NOMO-1 treated with DMSO at 0.1 percent for 48 hours (cell line): ENCODE results near the gene SARDH.
"Not testable (repeated sequence)": the region's sequence is repeated elsewhere in the genome, so short reads cannot be mapped to it uniquely, and the experiment has no call there.

Source experiments
- DNase-seq: peaks from one replicate; lab custom pipeline; 2025; ENCODE audit not compliant: unreplicated experiment; lab: John Stamatoyannopoulos, UW

The SARDH gene

DNA sequence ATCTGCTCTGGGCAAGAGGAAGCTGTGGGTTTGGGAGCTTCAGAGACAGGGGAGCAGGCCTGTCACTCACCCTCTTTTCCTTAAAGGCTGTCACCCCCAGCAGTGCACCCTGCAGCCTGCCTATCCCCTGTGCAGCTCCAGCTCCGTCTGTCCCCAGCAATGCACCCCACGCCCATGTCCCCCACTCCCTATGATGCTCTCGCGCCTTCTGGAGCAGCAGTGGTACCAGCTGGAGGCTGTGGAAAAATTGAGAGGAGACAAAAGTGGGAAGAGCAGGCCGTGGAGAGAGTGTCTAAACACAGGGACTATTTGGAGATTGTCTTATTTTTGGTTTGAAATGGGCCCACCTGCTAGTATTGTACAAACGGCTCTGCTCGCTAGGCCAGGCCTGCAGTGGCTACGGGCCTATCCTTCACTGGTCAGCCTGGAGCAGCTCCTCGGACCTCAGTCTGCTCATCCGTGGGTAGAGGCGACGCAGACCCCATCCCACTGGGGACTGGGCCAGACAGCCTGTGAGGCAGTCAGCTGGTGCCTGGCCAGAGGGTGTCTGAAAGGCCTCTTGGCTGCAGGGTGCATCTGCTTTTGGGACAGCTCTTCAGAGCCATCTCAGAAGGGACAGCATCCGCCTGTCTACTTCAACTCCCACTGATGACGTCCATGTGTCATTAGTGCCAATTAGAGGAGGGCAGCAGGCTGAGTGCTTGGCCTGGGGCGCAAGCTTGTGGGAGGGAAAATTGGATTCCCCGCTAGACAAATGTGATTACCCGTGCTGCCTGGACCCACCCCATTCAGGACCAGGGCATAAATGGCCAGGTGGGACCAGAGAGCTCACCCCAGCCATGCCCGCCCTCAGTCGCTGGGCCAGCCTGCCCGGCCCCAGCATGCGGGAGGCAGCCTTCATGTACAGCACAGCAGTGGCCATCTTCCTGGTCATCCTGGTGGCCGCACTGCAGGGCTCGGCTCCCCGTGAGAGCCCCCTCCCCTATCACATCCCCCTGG, 102.3 kb downstream of the SARDH start, which contains the start of gene DBH:
Gene DBH, plus strand, starts transcription at position 831 of the 999 bp plus-strand sequence. Its CDS starts 9 bp downstream, at position 840.
- no peak for DNase-seq

DNA sequence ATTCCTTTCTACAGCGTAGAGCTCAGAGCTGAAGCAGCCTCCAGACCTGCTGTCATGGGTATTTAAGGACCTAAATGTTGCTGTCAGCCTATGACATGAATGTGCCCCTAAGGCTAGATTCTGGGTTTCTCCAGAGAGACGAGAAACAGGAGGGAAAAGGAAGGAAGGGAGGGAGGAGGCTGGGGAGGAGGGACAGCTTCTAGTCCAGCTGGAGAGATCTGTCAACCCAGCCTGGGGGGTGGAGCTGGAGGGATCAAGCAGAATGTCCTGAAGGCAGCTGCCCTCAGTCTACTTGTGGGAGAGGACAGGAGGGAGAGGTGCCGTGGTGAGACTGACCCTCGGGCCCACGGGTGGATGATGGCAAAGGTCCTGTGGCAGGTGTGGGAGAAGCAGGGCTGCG, 103.1 kb downstream of the SARDH start:
- DNase-seq: no peak

DNA sequence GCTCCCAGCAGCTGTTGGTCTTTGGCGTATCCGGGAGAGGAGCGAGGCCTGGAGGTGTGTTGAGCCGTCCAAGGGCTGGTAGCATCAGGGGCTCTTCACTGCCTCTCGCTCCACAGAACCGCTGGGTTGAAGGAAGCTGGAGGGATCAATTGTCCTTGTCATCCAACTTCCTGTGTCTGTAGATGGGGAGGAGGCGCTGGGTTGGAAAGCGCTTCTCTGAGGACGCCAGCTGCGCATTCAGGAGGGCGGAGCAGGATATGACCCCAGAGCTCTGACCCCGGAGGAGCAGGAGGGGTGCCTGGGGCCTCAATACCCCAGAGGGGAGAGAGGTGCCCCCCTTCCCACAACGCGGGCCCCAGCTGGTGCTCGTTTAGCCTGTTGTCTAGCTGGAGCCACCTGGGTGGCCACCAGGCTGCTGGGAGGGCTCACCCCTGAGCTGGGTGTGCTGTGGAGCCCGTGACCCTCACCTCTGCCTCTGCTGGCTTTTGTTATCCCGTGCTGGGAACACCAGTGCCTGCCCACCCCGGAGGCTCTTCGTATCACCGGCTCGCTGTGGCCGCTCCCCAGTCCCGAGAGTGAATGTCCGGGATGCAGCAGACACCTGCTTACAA, 104.0 kb downstream of the SARDH start:
- no peak for DNase-seq

DNA sequence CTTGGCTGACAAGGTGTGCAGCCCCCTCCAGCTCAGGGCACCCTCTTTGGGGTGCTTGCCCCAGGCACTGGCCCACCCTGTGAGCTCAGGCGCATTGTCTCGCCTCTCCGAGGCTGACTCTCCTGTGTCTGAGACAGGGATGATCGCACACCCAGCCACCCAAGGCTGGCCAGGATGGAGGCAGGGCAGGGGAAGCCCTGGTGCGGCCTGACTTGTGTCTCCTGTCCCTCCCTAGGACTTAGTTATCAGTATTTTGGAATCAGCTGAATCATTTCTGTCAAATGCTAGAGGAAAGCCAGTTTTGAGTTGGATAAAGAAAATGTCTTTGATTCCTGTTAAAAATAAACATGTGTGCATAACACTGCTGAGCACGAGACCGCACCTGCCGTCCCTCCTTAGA, 104.5 kb downstream of the SARDH start:
- DNase-seq: no peak

DNA sequence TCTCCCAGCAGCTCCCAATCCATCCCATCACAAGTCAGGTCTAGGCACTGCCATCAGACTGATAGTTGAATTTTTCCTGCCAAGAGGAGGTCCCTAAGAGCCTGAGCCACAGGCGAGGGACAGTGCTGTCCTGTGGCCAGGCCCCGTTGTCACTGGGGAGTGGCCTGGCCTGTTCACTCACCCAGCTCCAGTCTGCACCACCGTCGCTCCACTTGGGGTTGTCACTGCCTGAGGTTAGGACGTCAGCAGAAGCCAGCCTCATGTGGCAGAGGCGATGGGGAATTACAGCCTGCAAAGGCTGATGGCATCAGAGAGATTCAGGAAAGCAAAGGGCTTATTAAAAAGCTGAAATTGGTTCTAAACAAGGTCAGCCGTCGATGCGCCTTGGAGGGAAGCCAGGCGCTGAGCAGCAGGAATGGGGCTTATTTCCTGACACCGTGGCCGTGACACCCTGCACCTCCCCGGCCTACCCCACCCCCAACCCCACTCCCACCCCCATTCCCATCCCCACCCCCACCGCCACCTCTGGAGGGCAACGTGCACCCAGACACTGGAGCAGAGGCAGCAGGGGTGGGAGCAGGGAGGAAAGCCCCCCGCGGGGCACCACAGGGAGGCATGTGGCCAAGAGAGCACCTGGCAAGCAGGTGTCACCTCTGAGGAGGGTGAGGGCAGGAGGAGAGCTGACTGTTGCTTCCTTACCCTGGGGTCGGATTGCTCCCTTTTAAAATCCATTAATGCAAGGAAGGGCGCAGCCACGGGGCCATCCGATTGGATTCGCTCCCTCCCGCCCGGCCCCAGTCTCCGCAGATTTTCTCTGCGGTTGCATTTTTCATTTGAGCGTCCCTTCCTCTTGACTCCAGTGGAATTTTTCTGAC, 105.1 kb downstream of the SARDH start:
- no peak for DNase-seq

DNA sequence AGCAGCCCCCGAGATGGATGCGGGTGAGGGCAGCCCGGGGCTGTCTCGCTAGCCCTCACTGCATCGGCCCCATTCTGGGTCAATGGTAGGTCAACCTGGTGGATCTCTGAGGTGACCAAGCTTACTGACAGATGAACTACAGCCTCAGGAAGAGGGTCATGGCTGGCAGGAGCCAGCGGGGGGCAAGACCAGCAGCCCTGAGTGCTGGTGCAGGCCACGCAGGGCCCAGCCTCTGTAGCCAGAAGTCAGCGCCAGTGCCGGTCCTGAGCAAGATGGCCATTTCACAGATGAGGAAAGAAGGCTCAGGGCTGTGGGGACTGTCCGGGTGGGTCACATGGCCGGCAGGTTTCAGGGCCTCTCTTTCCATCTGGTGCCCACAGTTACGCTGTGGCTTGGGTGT, 107.0 kb downstream of the SARDH start:
- DNase-seq: no peak

DNA sequence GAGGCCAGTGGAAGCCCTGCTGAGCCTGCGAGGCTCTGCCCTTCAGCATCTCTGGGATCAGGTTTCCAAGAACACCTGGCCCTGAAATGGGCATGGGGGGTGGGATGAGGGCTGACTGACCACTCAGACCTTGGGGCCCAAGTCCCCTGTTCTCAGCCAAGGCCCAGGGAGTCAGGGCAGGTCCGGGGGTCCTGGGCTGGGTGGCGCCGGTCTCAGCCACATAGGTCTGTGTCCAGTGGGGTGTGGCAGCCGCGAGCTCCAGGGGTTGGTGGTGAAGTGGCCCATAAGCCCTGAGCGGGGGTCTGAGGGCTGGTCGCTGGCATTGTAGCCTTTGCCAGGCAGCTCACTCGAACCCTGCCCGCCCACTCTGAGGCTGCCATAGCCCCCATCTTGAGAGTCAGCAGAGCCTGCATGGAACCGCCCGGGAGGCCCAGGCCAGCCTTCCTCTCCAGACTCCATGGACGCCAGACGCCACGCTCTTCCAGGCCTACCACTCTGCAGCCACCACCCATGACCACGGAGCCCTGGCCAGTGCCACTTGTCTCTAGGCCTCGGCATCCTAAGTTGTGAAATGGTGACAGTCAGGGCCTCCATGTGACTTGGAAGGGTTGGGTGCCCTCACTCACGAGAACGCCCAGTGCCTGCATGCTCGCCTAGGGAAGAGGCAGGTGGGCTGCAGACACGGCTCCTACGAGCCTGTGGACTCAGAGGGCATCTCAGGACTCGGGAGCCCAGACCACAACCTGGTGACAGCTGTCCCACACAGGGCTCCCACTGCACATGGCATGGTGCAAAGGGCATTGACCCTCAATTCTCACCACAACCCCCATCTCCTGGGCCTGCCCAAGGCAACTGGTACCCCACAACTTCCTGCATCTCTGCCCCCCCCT, 108.7 kb downstream of the SARDH start:
- no peak for DNase-seq

DNA sequence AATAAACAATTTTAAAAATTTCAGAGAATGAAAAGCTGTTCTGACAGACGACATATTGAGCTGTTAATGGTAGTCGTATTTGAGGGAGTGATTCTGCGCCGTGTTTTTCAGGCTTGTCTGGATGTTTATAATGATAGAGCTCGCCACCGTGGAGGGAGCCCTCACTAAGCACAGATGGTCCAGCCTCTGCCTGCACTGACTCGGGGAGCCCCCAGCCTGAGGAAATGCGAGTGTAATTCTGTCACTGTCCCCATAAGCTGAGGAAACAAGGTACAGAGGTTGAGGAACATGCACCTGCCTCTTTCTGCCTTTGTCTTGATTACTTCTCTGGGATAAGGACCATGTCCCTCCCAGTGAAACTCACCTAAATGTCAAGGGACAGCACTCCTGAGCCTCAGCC, 109.4 kb downstream of the SARDH start:
- DNase-seq: no peak

DNA sequence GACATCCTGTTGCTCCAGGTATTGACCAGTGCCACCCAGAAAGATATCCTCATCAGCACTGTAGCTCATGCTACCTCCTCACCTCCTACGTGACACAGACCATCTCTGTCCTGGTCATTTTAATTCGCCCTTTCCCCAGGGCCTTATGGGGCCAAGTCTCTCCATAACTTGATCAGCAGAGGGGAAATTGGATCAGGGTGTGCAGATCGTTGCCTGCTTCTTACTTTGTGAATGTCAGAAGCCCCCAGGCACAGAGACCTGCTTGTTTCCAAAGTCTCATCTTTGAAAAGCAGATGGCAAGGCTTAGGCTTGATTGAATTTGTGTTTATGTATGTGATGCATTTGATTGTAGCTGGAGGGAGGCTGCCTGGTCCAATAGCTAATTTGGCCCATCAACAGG, 110.8 kb downstream of the SARDH start:
- DNase-seq: no peak

DNA sequence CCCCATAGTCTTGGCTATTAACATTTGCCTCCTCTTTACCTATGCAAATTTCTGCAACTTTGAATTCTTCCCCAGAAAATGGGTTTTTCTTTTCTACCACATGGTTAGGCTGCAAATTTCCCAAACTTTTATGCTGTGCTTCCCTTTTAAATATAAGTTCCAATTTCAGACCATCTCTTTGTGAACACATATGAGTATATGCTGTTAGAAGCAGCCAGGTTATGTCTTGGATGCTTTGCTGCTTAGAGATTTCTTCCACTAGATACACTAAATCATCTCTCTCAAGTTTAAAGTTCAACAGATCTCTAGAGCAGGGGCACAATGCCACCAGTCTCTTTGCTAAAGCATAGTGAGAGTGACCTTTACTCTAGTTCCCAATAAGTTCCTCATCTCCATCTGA, 112.1 kb downstream of the SARDH start:
- DNase-seq: not testable (repeated sequence)

DNA sequence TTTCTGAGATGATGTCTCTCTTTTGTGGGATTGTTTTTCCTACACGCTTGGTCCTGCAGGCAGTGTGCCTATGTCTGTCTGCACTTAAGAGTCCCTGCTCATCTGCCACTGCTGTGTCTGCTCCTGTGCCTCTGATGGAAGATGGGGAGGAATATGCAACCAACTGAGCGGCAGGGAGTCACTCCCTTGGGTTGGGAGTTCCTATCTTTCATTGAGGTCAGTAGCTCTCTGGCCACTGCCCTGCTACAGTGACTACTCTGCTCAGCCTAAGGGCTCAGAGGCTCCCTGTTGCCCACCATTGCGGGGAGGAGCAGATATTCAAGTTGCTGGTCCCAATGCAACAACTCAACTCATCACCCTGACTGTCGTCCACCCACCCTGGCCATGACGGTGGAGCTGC, 115.6 kb downstream of the SARDH start:
- DNase-seq: no peak

DNA sequence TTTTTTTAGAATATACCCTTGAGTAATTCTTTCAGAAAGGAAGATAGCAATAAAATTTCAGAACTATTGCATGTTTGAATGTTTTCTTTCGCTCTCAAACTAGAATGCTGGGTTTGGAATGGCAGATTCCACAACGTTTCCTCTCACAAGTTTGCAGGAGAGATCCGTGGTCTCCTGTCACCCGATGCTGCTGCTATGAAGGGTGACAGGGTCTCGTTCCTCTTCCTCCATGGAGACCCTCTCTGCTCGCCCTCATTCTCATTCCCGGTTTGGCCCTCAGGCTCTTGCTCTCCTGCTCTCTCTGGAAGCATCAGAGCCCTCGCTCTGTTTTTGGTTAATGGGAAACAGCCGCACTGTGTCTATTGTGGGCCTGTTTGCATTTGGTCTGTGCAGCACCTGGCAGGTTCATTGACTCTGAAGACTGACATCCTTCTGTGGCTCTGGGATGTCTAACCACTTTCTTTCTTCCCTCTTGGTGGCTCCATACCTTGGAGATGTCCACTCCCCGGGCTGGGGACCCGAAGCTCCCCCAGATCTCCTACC, 116.4 kb downstream of the SARDH start:
- no peak for DNase-seq

DNA sequence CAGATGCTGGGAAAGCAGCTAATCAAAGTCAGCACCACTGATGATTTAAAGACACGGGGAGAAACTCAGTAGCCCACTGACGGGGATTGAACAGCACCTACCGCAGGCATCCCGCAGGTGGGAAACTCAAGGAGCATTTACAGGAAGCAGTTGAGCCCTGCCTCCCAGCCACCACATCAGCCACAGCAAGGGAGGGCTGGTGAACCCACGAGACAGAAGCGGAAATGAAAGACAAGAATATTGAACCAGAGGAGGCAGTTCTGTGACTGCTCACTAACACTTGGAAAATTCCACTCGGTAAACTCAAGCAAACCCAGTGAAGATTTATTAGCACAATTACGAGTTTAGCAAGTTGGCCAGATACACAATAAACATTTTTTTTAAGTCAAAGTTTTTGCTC, 118.4 kb downstream of the SARDH start:
- DNase-seq: peak; percentile 78

DNA sequence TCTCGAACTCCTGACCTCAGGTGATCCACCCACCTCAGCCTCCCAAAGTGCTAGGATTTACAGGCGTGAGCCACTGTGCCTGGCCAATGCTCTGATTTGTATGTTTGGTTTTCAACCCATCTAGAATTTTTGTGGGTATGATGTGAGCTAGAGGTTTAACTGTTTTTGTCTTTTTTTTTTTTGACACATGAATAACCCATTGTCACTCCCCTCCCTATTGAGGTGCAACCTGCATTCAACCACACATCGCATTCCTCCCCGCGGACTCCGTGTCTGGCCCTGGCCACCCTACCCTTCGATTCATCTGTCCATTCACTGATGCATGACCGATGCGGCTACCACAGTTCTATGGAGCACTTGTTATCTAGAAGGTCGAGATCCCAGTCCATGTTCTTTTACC, 119.4 kb downstream of the SARDH start:
- no peak for DNase-seq

DNA sequence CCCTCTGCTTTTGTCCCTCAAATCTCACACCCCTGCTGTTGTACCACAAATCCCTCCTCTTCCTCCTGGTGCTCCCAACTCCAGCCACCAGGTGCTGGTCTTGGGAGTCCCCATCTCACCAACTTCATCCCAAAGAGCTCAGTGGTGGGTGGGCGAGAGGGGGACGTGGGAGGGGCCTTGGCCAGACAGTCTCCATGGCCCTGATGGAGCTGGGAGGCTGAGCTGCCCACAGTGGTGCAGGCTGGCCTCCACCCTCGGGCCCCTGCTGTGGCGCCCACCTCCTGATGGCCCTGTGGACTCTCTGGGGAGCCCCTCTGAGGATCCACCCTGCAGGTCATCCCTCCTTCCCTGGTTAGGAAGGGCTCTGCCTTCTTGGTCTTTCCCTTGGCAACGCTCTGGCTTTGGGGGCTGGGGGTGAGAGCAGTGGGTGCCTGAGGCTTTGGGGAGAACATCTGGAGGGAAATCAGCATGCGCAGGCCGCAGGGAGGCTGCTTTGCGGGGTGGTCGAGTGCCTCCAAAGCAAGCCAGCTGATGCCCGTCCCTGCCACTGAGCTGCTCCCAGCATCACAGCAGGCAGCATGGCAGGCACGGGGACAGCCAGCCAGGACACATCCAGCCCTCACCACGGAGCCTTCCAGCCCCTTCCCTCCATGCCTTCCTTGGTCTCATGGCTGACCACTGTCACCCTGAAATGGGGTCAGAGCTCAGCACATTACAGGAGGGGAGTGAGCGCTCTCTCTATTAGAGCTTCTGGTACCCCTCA, 121.3 kb downstream of the SARDH start:
- DNase-seq: no peak

DNA sequence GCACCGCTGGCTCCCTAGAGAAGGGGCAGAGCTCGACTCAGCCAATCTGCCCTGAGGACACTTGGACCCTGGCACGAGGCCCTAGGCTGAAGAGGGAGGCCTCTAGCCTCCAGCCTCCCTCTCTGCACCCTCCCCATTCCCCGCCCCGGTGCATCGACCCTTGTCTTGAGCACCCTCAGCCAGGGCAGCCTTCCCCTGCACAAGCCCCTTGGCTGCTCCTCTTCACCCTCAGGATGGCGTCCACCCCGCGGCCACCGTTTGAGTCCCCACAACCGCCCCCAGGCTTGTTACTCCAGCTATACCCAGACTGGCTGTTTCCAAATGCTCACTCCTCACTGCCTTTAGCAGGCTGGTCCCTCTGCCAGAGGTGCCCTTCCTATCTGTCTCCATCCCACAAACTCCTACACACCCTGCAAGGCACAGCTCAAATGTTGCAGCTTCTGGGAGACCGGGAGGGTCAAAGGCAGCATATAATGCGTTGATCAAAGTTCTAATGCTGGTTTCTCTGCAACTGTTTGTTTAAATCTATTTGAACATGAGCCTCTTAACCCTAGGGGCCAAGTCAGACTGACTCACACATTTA, 122.5 kb downstream of the SARDH start:
- no peak for DNase-seq

DNA sequence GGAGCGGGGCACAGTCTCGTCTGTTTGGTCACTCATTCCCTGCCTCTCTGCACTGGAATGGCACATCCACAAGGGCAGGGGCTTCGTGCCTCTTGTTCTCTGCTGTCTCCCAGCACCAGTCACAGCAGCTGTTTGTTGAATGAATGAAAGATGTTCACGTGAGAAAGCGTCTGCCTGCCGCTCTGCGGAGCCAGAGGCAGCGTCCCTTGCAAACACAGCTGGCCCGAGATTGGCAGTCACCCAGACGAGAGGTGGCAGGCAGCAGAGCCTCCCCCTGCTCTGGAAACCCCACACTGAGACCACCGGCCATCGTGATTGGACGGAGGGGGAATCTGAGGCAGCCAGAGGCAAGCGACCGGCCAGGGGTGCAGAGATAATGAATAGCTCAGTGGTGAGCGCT, 123.0 kb downstream of the SARDH start:
- no peak for DNase-seq

DNA sequence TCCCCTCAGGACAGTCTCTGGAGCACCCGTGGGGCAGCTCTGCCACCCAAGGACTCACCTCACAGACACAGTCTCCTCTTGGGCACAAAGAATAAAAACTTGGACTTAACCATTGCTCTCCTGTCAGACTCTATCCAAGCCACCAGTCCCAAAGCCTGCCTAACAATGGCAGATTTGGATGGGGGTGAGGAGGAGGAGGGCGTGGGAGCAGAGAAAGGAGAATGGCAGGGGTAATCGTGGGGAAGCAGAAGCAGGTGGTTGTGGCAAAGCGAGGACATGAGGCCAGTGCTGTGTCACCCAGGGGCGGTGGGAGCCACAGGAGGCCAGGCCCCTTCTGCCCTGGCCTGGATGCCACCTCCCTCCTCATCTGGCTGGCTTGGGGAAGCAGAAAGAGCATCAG, 123.5 kb downstream of the SARDH start:
- DNase-seq: no peak

DNA sequence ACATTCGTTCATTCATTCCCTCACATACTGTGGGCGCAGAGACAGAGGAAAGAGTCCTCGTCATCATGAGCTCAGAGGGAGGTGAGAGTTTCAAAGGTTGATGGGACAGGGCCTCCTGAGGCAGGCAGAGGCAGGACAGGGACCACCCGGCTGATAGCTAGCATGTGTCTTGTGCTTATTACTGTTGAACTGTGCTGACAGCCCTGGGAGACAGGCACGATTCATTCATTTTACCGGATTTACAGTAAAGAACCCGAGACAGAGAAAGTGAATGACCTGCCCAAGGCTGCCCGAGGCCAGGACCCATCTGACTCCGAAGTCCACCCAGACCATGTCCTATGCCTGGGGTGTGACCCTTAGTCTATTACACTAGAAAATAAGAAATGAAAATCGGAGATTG, 124.1 kb downstream of the SARDH start:
- DNase-seq: no peak
